Heart left ventricle (tissue), 13 donors: Measurements from ENCODE around the gene SLC25A29.

Source experiments
- POLR2A ChIP-seq, 2 donors: fragments of 450-650 bp; IDR thresholded peaks; one replicate each; pipeline ENCODE4 v1.6.1; 2017; ENCODE audit warnings: antibody characterized with exemption in 2 of 2, mild to moderate bottlenecking in 2 of 2, moderate library complexity in 2 of 2
- TF ChIP-seq, protein P1 (sequence below), 12 donors: fragments of 200-600 bp; sonication (generic) in 4 of 12; IDR thresholded peaks; one replicate each; pipeline versions ENCODE4 v1.5.0 to v1.8.0; 2018 to 2022; ENCODE audit warnings: antibody characterized with exemption in 12 of 12, mild to moderate bottlenecking in 5 of 12
- donor health status: ischemic (EF 13 %, LVEDD 7.1; RV severe dilation, severe dysfunction).
- donor health status: DM: no; HTN: yes; CAD: no.
- donor health status: DM: no; HTN: no; CAD: no.
- donor health status: ischemic (EF 25% LVEDD 6.9; RV normal size, moderate dysfunction).
- donor health status: ischemic (EF 25% LVEDD 5.7; RV mildly dilated, moderate dysfunction).
- donor health status: ischemic (EF 35%, LVEDD 5.7; RV mildly dilated, moderate dysfunction).
- donor health status: nonischemic (EF 11% LVEDD 7.7; RV severe dilation, severe dysfunction).
- donor health status: DM: yes; HTN: yes; CAD: no.
- donor health status: PGD.
- donor health status: ischemic (EF 29% LVEDD 5.4; RV normal size, mild dysfunction).
- donor health status: nonischemic (EF 23%, LVEDD 6.1; RV moderate dilation, normal function).

DNA sequence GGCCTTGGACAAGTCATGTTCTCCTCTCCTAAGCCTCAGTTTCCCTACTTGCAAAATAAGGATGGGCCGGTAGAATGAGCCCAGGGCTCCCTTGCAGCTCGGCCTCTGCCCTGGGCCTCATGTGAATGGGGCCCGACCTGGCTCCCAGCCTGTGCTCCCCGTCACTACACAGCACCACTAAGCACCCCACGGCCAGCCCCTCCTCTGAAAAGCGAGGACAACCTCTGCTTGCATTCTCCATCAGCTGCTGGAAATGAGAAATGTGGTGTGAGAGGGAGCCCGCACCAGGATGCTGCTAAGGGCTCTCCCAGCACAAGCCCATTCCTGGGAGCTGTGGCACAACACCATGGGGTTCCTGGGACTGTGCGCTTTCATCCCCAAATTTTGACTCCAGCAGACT lies 27.1 kb upstream of the SLC25A29 start:
- TF ChIP-seq, protein P1, sequence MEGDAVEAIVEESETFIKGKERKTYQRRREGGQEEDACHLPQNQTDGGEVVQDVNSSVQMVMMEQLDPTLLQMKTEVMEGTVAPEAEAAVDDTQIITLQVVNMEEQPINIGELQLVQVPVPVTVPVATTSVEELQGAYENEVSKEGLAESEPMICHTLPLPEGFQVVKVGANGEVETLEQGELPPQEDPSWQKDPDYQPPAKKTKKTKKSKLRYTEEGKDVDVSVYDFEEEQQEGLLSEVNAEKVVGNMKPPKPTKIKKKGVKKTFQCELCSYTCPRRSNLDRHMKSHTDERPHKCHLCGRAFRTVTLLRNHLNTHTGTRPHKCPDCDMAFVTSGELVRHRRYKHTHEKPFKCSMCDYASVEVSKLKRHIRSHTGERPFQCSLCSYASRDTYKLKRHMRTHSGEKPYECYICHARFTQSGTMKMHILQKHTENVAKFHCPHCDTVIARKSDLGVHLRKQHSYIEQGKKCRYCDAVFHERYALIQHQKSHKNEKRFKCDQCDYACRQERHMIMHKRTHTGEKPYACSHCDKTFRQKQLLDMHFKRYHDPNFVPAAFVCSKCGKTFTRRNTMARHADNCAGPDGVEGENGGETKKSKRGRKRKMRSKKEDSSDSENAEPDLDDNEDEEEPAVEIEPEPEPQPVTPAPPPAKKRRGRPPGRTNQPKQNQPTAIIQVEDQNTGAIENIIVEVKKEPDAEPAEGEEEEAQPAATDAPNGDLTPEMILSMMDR (IDR thresholded peaks at IDR 0.05): no peak
- no peak for TF ChIP-seq POLR2A (IDR thresholded peaks at IDR 0.05)
